Endothelial cell (in vitro differentiated cells): ENCODE data around the gene ZNF680. TPM values are rescaled to one million over a fixed set of nuclear protein-coding genes. Genes with fewer than 3 reads are reported as not detected.
"Not testable (repeated sequence)": the region's sequence is repeated elsewhere in the genome, so short reads cannot be mapped to it uniquely, and the experiment has no call there.

ENCODE experiments used
- DNase-seq: peaks from one replicate; pipeline ENCODE4 v3.0.0; 2021; ENCODE audit warnings: low spot score
- H3K27ac Mint-ChIP-seq: one replicate; pipeline ENCODE4 v1.8.0; 2021; ENCODE audit warnings: mixed read lengths, inconsistent platforms; ENCODE audit not compliant: unreplicated experiment
- H3K27me3 Mint-ChIP-seq: one replicate; pipeline ENCODE4 v1.8.0; 2021; ENCODE audit warnings: mild to moderate bottlenecking, moderate library complexity, mixed read lengths, inconsistent platforms; ENCODE audit not compliant: unreplicated experiment
- H3K36me3 Mint-ChIP-seq: one replicate; pipeline ENCODE4 v1.8.0; 2021; ENCODE audit warnings: mild to moderate bottlenecking, low read depth, mixed read lengths, inconsistent platforms; ENCODE audit not compliant: unreplicated experiment
- H3K4me1 Mint-ChIP-seq: one replicate; pipeline ENCODE4 v1.8.0; 2021; ENCODE audit warnings: mild to moderate bottlenecking, mixed read lengths, inconsistent platforms; ENCODE audit not compliant: unreplicated experiment
- H3K4me3 Mint-ChIP-seq: one replicate; pipeline ENCODE4 v1.8.0; 2021; ENCODE audit warnings: mild to moderate bottlenecking, mixed read lengths, inconsistent platforms; ENCODE audit not compliant: unreplicated experiment
- H3K9me3 Mint-ChIP-seq: one replicate; pipeline ENCODE4 v1.8.0; 2021; ENCODE audit warnings: mixed read lengths, inconsistent platforms; ENCODE audit not compliant: unreplicated experiment
- total RNA-seq: library from RNA; stranded (reverse); fragmentation: NEBNext Ultra II Directional; extraction: Animal tissue kit (Norgen Biotek cat#: 25700); gene quantifications from one replicate; pipeline ENCODE4 v1.2.1, GENCODE V29; 2021; ENCODE audit not compliant: unreplicated experiment
- TF ChIP-seq, protein P1 (sequence below): fragments of 200-600 bp; sonication (generic); IDR thresholded peaks from one replicate; pipeline ENCODE4 v1.5.0; 2021; ENCODE audit warnings: antibody characterized with exemption; ENCODE audit not compliant: unreplicated experiment

ZNF680 gene
- total RNA-seq, 1 donor from 2014 or later: 17.8 TPM

DNA sequence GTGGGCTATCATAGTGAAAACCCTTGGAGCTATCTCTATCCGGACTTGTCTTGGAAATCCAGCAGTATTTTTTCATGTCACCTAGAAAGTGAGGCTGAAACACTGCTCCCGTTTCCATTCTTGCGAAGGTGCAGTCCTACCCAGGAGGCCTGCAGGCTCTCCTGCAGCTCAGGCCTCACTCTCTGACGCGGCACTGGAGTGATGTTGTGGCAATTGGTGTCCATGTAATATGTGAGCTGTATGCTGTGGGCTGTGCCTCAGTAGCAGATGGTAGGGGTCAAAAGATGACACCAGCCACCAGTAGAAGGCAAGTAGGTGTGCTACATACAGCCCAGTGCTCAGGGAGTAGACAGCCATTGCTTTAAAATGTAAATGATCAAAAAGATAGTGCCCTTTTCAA, 28.1 kb upstream of the ZNF680 start:
- Mint-ChIP-seq H3K27ac (no peak overlapping the region), H3K4me1 (no peaks in the 10 kb centered on the region), H3K27me3 (peaks cover 1% of the 10 kb centered on the region), H3K36me3 (peaks cover 3% of the 10 kb centered on the region), H3K4me3 (no peak overlapping the region), H3K9me3 (peaks cover 10% of the 10 kb centered on the region)
- no peak for DNase-seq
- TF ChIP-seq, protein P1, sequence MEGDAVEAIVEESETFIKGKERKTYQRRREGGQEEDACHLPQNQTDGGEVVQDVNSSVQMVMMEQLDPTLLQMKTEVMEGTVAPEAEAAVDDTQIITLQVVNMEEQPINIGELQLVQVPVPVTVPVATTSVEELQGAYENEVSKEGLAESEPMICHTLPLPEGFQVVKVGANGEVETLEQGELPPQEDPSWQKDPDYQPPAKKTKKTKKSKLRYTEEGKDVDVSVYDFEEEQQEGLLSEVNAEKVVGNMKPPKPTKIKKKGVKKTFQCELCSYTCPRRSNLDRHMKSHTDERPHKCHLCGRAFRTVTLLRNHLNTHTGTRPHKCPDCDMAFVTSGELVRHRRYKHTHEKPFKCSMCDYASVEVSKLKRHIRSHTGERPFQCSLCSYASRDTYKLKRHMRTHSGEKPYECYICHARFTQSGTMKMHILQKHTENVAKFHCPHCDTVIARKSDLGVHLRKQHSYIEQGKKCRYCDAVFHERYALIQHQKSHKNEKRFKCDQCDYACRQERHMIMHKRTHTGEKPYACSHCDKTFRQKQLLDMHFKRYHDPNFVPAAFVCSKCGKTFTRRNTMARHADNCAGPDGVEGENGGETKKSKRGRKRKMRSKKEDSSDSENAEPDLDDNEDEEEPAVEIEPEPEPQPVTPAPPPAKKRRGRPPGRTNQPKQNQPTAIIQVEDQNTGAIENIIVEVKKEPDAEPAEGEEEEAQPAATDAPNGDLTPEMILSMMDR: no peak

DNA sequence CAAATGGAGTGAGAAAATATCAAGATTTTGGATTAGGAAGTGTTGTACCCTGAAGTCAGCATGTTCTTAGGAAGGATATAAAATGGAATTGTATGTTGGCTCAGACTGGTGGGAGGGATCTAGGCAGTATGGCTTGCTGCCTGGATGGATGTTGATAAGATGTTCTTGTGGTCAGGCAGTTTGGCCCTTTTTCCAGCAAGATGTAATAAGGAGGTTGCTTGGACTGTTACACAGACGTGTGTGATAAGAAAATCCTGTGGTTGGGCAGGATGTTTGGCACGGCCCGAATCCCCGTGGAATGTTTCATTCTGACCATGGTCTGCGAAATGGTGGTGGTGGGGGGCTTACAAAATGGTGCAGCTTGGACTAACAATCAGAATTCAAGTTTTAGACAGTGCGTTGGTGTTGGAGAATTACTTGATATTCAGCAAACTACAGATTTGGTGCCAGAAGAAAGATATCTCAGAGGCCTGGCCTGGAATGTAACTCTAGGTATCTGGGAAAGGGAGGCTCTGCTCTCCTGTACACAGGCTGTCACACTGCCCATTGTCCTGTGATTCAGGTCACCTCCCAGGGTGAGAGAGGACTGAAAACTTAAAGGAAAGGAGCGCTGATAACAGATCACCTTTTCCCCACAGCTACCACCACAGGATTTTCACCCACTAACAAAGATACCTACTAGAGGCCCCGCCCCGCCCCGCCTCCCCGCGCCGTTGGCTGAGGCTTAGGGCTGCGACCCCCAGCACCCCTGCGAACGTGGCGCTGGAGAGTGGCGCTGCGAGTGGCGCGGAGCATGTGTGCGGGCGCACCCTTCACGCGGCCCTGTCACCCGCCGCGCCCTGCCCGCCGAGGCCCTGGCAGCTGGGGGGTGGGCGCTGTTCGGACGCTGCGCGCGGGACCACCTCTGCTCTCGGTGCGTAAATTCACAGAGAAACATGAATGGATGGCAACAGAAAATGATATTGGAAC, 19.3 kb upstream of the ZNF680 start:
- Mint-ChIP-seq H3K9me3 (peaks cover 12% of the 10 kb centered on the region), H3K27me3 (peaks cover 7% of the 10 kb centered on the region), H3K4me1 (no peaks in the 10 kb centered on the region), H3K4me3 (no peak overlapping the region), H3K27ac (no peak overlapping the region), H3K36me3 (no peaks in the 10 kb centered on the region)
- TF ChIP-seq, protein P1: no peak
- DNase-seq: no peak

DNA sequence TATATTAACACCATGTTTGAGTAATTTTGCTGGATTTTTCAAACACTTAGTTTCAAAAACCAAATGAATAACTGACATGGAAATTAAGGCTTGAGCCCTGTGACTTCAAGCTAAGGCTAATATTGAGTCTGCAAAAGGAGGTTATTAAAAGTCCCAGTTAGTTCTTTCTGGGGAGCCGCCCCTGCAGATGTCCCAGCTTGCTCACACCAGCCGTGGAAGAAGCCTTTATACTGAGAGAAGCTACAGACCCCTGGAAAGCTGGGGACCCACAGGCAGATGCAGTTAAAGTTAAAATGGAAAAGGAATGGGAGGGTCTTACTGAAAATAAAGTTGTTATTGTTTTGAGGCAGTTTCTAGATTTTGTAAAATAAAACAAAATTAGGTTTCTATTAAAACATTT, 18.5 kb upstream of the ZNF680 start:
- peaks cover 6% of the 10 kb centered on the region for H3K27me3 Mint-ChIP-seq
- no peak overlapping the region for H3K4me3 Mint-ChIP-seq
- H3K27ac Mint-ChIP-seq: no peak overlapping the region
- no peaks in the 10 kb centered on the region for H3K36me3 Mint-ChIP-seq
- peaks cover 8% of the 10 kb centered on the region for H3K9me3 Mint-ChIP-seq
- DNase-seq: no peak
- H3K4me1 Mint-ChIP-seq: no peaks in the 10 kb centered on the region
- TF ChIP-seq, protein P1: no peak

DNA sequence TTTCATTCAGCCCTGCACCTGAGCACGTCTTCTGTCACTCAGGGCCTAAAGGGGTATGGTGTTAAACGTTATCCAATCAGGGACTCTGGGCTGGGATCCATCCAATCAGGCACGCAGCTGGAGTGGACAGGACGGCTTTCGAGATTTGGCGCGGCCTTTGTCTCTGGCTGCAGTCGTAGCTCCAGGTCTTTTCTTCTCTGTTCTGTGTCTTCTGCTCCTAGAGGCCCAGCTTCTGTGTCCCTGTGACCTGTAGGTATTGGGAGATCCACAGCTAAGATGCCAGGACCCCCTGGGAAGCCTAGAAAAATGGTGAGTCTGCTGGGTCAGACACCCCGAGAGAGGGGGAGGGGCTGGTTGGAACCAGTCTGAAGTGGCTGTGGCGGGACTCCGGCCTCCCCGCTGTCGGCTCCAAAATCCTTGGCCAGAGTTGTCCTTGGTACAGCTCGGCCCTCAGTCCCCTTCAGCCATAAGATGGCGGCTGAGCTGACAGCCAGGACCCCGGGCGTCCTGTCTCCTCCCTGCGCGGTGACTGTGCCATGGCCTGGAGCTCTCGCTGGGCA, 11.7 kb upstream of the ZNF680 start:
- Mint-ChIP-seq H3K27me3 (peaks cover 3% of the 10 kb centered on the region), H3K9me3 (peaks cover 3% of the 10 kb centered on the region), H3K36me3 (no peaks in the 10 kb centered on the region), H3K4me3 (peak overlapping the region; percentile 87), H3K4me1 (no peaks in the 10 kb centered on the region), H3K27ac (peak overlapping the region; percentile 57)
- peak; percentile 50 for DNase-seq
- TF ChIP-seq, protein P1: no peak

DNA sequence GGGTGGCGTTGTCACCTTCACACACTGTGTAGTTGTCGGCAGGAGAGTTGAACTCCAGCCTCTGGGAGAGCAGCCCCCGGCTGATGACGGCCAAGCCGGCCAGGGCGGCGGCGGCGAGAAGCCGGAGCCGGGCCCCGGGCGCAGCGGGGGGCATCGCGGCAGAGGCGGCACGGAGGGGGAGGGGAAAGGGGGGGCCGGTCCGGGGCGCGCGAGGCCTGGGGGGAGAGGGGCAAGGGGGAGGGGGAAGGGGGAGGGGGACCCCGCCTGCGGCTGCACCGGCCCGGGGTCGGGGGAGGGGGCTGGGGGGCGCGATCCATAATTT, 7.4 kb upstream of the ZNF680 start:
- not testable (repeated sequence) for H3K36me3 Mint-ChIP-seq, H3K4me1 Mint-ChIP-seq, H3K27me3 Mint-ChIP-seq, H3K9me3 Mint-ChIP-seq, DNase-seq, H3K27ac Mint-ChIP-seq
- peak overlapping the region; percentile 85 for H3K4me3 Mint-ChIP-seq

DNA sequence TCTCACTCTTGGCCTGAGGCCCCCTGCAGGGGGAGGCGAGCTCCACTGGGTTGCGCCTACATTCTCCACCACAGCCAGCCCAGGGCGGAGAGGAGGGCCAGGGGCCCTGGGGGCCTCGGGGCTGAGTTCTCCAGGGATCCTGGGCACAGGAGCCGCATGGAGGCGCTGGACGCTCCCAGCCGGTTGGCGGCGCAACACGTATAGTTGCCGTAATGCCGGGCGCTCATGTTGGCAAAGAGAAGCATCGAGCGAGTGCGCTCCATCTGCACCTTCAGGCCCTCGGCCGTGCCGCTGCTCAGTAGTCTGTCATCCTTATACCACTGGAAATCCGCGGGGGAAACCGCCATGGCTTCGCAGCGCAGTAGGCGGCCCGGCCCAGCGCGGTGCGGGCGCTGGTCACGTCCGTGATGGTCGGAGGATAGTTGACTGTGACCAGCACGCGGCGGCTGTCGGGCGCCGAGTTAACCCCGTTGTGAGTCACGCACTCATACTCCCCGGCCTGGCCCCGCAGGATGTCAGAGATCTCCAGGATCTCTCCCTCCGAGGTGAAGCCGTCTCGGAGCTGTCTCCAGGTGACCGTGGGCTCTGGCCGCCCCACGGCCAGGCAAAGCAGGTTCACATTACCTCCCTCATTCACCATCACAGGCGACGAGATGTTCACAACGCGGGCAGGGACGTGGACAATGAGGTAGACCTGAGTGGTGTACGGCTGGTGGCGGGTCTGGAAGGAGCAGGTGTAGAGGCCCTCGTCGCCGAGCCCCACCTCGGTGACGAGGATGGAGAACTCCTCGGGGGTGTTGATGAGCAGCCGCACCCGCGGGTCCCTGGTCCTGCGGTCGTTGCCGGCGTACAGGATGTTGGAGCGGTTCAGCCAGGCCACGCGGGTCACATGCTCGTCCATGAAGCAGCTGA, 6.8 kb upstream of the ZNF680 start:
- peak overlapping the region; percentile 85 for H3K4me3 Mint-ChIP-seq
- not testable (repeated sequence) for H3K9me3 Mint-ChIP-seq, H3K27ac Mint-ChIP-seq

More for the DNA sequence above, 6.8 kb upstream of the ZNF680 start:
- peak; percentile 56 for DNase-seq
- H3K36me3 Mint-ChIP-seq, H3K4me1 Mint-ChIP-seq, H3K27me3 Mint-ChIP-seq: not testable (repeated sequence)
